HG02852 (cell line): ENCODE results near the gene PABPC1L.
A peak's percentile ranks its signal among the peaks of the same experiment; 100 is the strongest.

ENCODE experiments used
- ATAC-seq: cut with Tn5 transposase; IDR thresholded peaks from one replicate; pipeline ENCODE4 v1.9.1; 2021; ENCODE audit warnings: mild to moderate bottlenecking, moderate library complexity; ENCODE audit not compliant: unreplicated experiment

PABPC1L gene

DNA sequence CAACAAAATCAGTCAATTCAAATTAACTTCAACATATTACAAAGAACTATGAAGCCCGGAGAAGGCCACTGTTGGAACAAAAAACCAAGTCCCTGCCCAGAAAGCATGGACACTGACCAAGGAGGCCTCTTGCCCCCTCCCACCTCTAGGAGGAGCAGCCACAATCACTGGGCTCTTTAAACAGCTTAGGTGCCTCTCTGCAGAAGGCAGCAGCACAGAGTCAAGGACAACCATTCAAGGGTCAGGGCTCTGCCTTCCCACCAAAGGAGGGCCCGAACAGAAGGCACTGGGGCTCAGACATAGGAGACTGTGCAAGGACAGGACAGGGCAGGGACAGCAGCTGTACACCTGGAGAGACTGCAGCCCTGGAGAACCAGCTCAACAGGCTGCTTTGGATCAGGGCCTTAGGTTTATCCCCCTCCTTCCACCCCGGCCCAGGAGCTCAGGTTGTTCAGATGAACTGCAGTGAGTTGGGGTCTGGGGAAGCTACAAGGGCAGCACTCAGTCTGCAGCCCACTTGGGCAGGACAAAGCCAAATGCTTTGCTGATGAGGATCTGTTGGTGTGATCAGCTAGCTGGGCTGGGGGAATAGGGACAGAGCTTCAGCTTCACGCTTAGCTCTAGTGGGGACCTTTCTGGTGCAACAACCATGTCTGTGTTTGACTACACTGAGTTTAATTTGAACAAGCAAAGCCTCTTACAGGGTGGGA is 32.6 kb downstream of the PABPC1L start:
- ATAC-seq, result no peak

DNA sequence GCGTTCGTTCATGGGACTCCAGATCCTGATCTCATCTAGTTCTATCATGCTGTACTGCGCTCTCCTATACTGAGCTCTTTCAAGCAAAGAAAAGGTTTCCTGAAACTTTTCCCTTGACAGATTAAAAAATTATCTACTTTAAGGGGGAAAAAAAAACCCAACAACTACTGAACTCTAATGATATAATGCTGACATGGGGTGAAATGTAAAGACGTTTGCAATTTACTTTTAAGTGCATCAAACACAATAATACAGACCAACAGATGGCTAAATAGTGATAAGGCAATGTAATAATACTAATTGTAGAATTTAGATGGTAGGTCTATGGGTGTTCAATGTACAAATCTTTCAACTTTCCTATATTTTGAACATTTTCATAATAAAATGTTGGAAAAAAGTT is 34.0 kb downstream of the PABPC1L start:
- no peak for ATAC-seq

DNA sequence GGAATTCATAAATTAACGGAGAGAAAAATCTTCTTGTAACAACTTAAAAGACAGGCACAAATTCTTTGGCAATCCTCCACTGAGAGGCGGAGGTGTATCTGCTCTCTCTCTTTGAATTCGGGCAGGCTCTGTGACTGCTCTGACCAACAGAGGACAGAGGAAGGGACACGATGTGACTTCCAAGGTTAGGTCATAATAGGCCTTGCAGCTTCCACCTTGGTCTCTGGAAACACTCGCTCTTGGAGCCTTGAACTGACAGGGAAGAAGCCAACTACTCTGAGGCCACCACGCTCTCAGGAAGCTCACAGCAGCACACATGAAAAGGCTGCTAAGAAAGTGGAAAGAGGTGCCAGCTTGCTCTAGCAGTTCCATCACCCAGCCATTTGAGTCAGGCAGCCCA is 35.4 kb downstream of the PABPC1L start:
- ATAC-seq, result no peak

- no peak for ATAC-seq
Observed at GRCh38 chr20:44946271-44946852, 36.5 kb downstream of the PABPC1L start.

GRCh38 chr20:44948107-44948506 is 38.2 kb downstream of the PABPC1L start:
- no peak for ATAC-seq

- no peak for ATAC-seq
Observed at GRCh38 chr20:44948513-44948912, 38.7 kb downstream of the PABPC1L start.

GRCh38 chr20:44950368-44950767 is 40.5 kb downstream of the PABPC1L start:
- ATAC-seq, result no peak

DNA sequence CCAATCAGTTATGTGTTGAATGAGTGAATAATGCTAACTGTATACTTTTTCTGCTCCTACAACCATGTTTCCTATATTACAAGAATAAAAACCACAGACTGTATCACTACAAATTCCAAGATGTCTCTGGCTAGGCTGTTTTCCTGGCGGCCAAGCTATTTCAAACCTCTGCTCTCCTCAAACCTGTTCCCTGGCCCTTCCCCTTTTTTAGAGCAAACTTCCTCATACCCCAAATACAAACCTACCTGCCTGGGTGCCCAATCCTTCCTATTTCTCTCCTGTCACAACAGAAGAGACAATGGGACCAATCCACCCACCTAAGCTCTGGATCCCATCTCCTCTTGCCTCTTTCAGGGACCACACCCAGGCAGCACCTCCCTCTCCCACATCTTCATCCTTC is 42.9 kb downstream of the PABPC1L start:
- no peak for ATAC-seq

GRCh38 chr20:44954211-44954610 is 44.4 kb downstream of the PABPC1L start:
- ATAC-seq, result no peak

- no peak for ATAC-seq
Observed at GRCh38 chr20:44955270-44955669, 45.4 kb downstream of the PABPC1L start.

- ATAC-seq, result no peak
Observed at GRCh38 chr20:44956410-44956809, 46.5 kb downstream of the PABPC1L start.

DNA sequence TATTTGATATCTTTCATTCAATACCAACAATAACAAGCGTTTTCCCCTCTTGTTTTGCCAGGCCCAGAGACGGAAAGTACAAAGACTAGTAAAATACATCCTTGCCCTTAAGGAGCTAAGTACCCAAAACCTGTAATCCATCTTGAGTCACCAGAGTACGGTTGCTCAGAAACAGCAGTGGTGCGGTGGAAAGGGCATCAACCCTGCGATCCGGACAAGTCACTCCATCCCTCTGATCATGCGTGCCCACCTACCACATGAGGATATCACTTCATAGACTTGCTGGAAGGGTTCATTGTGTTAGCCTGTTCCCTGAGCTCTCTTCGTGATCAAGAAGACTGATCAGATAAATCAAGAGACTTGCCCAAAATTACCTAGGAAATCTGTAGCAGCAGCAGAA is 48.4 kb downstream of the PABPC1L start:
- no peak for ATAC-seq

DNA sequence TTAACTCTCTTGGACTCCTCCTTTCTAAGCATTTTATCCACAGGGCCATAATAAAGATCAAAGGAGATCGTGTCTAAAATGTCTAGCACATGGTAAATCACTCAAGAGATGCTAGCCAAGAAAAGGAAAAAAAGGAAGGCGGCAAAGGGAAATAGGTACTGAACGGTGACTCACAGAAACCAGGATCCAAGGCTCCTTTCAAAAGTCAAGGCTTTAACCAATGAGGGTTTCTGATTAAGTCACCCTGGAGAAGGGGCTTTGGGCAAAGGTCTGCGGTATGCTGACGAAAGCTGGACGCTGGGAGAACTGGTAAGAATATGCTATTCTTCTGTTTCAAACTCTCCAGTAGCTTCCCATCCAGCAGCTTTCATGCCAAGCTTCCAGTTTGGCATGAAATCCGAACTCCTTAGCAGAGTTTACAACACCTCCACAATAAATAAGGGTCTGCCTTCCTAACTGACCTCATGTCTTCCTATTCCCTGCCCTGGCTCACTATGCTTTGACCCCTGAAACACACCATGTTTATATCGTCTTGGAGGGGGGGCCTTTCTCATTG is 49.3 kb downstream of the PABPC1L start:
- ATAC-seq, result no peak

GRCh38 chr20:44959638-44960102 is 49.8 kb downstream of the PABPC1L start:
- peak; percentile 30 for ATAC-seq

DNA sequence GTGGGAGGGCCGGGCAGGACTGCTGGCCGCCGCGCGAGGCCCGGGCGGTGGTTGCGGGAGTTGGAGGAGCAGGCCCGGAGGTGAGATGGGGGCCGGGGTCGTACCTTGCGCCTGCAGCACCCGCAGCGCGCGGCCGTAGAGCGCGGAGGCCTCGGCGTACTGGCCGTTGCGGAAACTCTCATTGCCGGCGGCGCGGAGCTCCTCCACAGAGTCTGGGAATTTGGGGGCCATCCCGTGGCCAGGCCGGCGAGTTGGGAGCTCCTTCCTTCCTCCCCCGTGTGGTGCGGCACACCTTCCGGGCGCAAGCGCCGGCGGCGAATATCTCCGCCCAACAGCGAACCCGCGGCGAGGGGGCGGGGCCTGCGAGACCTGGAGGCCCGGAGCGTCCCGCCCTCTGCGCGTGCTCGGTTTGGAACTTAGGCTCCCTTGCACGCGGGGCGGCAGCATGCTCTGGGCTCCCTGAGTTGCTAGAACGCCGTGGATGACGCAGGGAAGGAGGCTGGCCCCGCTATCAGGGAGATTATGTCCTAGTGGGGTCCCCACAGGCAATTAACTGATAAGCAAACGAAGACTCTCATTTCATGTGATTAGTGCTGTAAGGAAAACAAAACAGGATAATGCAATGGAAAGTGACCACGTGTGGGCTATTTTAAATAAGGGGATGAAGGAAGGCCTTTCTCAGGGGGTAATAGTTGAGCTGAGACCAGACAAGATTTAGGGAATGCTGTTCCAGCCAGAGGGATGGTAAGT is 50.4 kb downstream of the PABPC1L start, which contains the start of gene TOMM34:
TOMM34 (minus strand) TSS at position 295 of the 750 bp plus-strand sequence; CDS start at position 231, 64 bp downstream.
- peak; percentile 84 for ATAC-seq

DNA sequence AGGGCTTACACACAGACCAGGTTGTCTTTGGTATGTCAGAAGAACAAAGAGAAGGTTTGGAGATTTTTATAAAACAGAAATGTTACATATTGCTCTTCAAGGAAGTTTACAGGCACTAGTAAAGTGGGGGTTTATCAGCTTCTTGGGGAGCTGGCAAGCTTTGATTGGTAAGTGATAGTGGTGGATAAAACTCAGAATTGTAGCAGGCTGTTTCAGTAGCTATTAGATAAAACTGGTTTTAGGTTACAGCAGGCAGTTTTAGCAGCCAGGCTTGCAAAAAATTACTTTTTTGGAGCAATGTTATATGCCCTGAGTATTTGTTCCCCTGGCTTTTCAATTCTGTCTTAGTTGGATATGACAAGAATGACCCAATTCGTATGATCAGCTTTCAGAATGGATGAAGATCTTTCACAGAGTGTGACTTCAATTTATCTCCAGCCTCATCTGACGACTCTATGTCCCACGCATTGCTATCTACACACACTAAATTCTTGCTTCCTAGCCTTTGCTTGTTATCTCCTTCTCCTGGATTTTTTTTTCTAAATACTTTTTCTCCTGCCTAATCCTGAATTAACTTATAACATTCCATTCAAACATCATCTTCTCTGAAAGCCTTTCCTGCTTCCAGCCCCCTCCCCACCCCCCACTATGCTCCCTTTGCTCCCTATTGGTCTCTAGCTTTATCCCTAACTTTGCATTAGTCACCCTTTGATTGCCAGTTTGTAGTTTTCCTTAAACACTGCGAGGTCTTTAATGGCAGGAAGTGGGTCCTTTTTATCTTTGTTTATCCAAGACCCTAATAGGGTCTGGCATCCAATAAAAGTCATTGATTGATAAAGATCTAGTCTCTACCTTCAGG is 51.4 kb downstream of the PABPC1L start:
- ATAC-seq, result no peak

- ATAC-seq, result no peak
Observed at GRCh38 chr20:44961870-44962267, 52.0 kb downstream of the PABPC1L start.

- no peak for ATAC-seq
Observed at GRCh38 chr20:44962483-44962882, 52.6 kb downstream of the PABPC1L start.

DNA sequence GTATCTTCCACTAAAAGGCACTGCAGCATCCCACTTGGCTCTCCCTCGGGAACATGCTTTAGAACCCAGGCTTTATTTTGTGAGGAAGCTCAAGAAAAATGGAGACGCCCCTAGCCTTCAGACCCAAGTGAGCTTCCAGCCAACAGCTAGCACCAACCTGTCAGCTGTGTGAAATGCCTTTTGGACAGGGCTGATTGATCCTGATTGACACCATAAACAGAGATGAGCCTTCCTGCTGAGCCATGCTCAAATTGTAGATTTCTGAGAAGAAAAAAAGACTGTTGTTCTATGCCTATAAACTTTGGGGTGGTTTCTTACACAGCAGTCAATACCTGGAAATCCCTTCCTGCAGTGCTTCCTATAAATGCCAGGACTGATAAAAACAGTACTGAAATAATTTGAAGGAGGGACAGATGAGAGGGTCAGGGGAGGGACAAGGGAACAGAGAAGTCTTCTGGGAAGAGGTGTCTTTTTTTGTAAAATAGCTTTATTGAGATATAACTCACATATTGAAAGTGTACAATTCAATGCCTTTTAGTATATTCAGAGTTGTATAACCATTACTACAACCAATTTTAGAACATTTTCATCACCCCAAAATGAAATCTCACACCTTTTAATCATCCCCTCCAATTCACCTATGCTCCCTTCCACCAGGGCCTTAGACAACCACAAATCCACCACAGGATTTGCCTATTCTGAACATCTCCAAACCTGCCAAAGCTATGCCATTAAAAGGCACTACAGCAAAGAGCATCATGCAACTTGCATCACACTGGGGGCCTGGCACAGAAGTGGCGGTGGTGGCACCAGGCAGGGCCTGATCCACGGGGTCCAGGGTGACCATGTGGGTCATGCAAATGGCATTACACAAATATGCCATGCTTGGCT is 53.7 kb downstream of the PABPC1L start:
- ATAC-seq, result no peak

- ATAC-seq, result no peak
Observed at GRCh38 chr20:44965651-44966029, 55.8 kb downstream of the PABPC1L start.
